Measurements from ENCODE around the gene CYLD. TPM values are rescaled to one million over a fixed set of nuclear protein-coding genes. Genes with fewer than 3 reads are reported as not detected.

CYLD gene
- total and polyA plus RNA-seq, 2 of the 4 experiments (the other 2 are of a cell fraction), result 16.2 to 37.3 TPM

DNA sequence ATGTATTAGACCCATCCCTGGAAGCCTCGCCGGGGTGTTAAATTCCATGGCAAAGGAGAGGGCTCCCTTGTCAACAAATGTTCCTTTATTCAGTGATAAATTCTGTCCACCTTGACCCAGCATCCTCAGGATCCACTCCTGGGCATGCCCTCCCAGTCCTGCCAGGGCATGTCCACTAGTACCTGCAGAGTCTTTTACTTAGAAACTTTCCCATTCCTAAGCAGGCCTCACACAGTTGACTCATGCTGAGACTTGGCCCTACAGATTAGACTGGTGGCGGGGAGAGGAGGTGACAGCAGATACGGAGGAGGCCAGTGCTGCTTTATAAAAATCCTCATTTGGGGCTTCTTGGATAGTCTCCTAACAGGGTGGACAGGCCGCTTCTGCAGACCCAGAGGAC lies 88.8 kb downstream of the CYLD start:
- POLR2A ChIA-PET (ENCODE audit: unreplicated experiment), result no interaction called here
- Histone ChIP-seq H3K23ac (ENCODE audit: low read depth, low read length) (no peak overlapping the region), H3K9ac (ENCODE audit: low read depth, low read length) (no peak overlapping the region), H3K36me3 (ENCODE audit: control insufficient read depth, insufficient read depth, low read length) (no peaks in the 10 kb centered on the region), H4K8ac (ENCODE audit: low read depth in 2 of 2, low read length in 2 of 2) (no peak overlapping the region), H3K9me1 (ENCODE audit: insufficient read depth, low read length) (no peaks in the 10 kb centered on the region), H3K27ac (ENCODE audit: insufficient read depth, low read length) (no peak overlapping the region), H2BK5ac (ENCODE audit: low read depth, low read length, poor library complexity, severe bottlenecking) (no peak overlapping the region), H3K4me3 (ENCODE audit: insufficient read depth, low read depth, low read length) (no peak overlapping the region), H3K27me3 (ENCODE audit: control insufficient read depth, insufficient read depth, low read length) (peaks cover 6% of the 10 kb centered on the region; the same call in 1 of the 2 replicates), H2BK20ac (ENCODE audit: low read depth, low read length) (no peak overlapping the region), H2AK9ac (replicated peaks; ENCODE audit: low read depth, low read length, poor library complexity) (no peak overlapping the region), H2BK120ac (ENCODE audit: low read depth, low read length) (no peak overlapping the region), H3K4me1 (ENCODE audit: control insufficient read depth, insufficient read depth, low read length) (no peaks in the 10 kb centered on the region), H2BK15ac (ENCODE audit: low read depth, low read length) (no peak overlapping the region), H3K4me2 (ENCODE audit: low read depth, low read length) (no peak overlapping the region), H3K9me3 (ENCODE audit: control insufficient read depth, insufficient read depth, low read length) (no peaks in the 10 kb centered on the region), H3K79me1 (ENCODE audit: low read depth in 1 of 2, low read length in 2 of 2) (no peaks in the 10 kb centered on the region), H3K56ac (ENCODE audit: extremely low read depth, insufficient read depth, low read length) (no peak overlapping the region), H3K14ac (replicated peaks; ENCODE audit: low read depth, low read length) (no peak overlapping the region), H4K91ac (ENCODE audit: insufficient read depth, low read depth, low read length) (no peak overlapping the region), H3K4ac (ENCODE audit: low read depth, low read length) (no peak overlapping the region), H4K5ac (ENCODE audit: low read depth, low read length) (no peak overlapping the region), H2AFZ (replicated peaks; ENCODE audit: low read length, poor library complexity) (no peak overlapping the region), H3K18ac (ENCODE audit: low read depth, low read length) (no peak overlapping the region), H4K20me1 (ENCODE audit: insufficient read depth, low read length) (no peaks in the 10 kb centered on the region), H2AK5ac (ENCODE audit: low read depth, low read length) (no peak overlapping the region)
- DNase-seq (no peak), ATAC-seq (ENCODE audit: low read depth) (no peak)
- TF ChIP-seq NFE2L2 (IDR thresholded peaks at IDR 0.05; ENCODE audit: low read depth, low read length), result no peak
- no peak for TF ChIP-seq BHLHE40 (IDR thresholded peaks at IDR 0.05; ENCODE audit: low read depth, low read length)
- no peak for TF ChIP-seq CEBPB (IDR thresholded peaks at IDR 0.05; ENCODE audit: low read depth, low read length)
- TF ChIP-seq ELK1 (IDR thresholded peaks at IDR 0.05; ENCODE audit: borderline replicate concordance, low read depth, low read length), result no peak
- no peak for TF ChIP-seq MAFK (IDR thresholded peaks at IDR 0.05; ENCODE audit: low read depth, low read length)
- no peak for TF ChIP-seq FOS (IDR thresholded peaks at IDR 0.05; ENCODE audit: low read depth, low read length)
- no peak for TF ChIP-seq RCOR1 (IDR thresholded peaks at IDR 0.05; ENCODE audit: insufficient replicate concordance, low read length)
- TF ChIP-seq RAD21 (IDR thresholded peaks at IDR 0.05; ENCODE audit: low read length), result no peak
- TF ChIP-seq RFX5 (IDR thresholded peaks at IDR 0.05; ENCODE audit: low read depth, low read length), result no peak
- TF ChIP-seq, protein P1, sequence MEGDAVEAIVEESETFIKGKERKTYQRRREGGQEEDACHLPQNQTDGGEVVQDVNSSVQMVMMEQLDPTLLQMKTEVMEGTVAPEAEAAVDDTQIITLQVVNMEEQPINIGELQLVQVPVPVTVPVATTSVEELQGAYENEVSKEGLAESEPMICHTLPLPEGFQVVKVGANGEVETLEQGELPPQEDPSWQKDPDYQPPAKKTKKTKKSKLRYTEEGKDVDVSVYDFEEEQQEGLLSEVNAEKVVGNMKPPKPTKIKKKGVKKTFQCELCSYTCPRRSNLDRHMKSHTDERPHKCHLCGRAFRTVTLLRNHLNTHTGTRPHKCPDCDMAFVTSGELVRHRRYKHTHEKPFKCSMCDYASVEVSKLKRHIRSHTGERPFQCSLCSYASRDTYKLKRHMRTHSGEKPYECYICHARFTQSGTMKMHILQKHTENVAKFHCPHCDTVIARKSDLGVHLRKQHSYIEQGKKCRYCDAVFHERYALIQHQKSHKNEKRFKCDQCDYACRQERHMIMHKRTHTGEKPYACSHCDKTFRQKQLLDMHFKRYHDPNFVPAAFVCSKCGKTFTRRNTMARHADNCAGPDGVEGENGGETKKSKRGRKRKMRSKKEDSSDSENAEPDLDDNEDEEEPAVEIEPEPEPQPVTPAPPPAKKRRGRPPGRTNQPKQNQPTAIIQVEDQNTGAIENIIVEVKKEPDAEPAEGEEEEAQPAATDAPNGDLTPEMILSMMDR (conservative IDR thresholded peaks at IDR 0.05; ENCODE audit: low read depth, low read length), result no peak
- TF ChIP-seq, protein P2, sequence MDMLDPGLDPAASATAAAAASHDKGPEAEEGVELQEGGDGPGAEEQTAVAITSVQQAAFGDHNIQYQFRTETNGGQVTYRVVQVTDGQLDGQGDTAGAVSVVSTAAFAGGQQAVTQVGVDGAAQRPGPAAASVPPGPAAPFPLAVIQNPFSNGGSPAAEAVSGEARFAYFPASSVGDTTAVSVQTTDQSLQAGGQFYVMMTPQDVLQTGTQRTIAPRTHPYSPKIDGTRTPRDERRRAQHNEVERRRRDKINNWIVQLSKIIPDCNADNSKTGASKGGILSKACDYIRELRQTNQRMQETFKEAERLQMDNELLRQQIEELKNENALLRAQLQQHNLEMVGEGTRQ (IDR thresholded peaks at IDR 0.05; ENCODE audit: low read depth, low read length), result no peak
- no peak for TF ChIP-seq POLR2A (IDR thresholded peaks at IDR 0.05; ENCODE audit: low read depth, low read length)
- no peak for TF ChIP-seq SMC3 (IDR thresholded peaks at IDR 0.05; ENCODE audit: low read depth, low read length)
- no peak for TF ChIP-seq CHD1 (IDR thresholded peaks at IDR 0.05; ENCODE audit: low read depth, low read length)
- no peak for TF ChIP-seq MXI1 (IDR thresholded peaks at IDR 0.05; ENCODE audit: borderline replicate concordance, low read depth, low read length)
- TF ChIP-seq MAZ (IDR thresholded peaks at IDR 0.05; ENCODE audit: borderline replicate concordance, low read depth, low read length), result no peak
- no TSS peak for BruUV-seq (replicated peaks)
- intact Hi-C loops (cut with micrococcal nuclease), result no loop called here
- in situ Hi-C loops (cut with MboI; ENCODE audit: low sequenced_read_pairs), result no loop called here
- CTCF ChIA-PET, result no interaction called here
- WGBS, 2 experiments (ENCODE audit: extremely low coverage in 2 of 2, insufficient read length in 1 of 2), result 70% methylated on average over 2 of the region's 5 CpGs; no CpG with 5 or more reads in 1 of the 2 experiments
- dilution Hi-C loops (cut with HindIII; ENCODE audit: low sequenced_read_pairs, unreplicated experiment), result no loop called here

All from IMR-90 (cell line).